IMR-90 (cell line): ENCODE data around the gene TXNDC12. TPM values are rescaled to one million over a fixed set of nuclear protein-coding genes. Genes with fewer than 3 reads are reported as not detected.

Experiments used
- ATAC-seq: fragments of 200-7000 bp; cut with Tn5 transposase; 2 replicates; pipeline ENCODE4 v1.9.1; 2020; ENCODE audit warnings: low read depth, mild to moderate bottlenecking, moderate library complexity
- BruUV-seq: library from RNA; stranded (reverse); fragments of 400-500 nt; replicated peaks from 2 replicates; lab custom pipeline; 2021; lab: Mats Ljungman, UMichigan
- CTCF ChIA-PET: fragments of 300-600 bp; formaldehyde crosslinking; extraction: SDS; loops from one replicate; lab custom pipeline; 2021; ENCODE audit warnings: antibody characterized with exemption; lab: Yijun Ruan, JAX
- POLR2A ChIA-PET: fragments of 300-600 bp; sonication (Branson Sonifier 250); formaldehyde crosslinking; loops from one replicate; lab custom pipeline; 2022; ENCODE audit warnings: antibody characterized with exemption; ENCODE audit not compliant: unreplicated experiment; lab: Charles Lee
- DNase-seq: peaks from one replicate; pipeline ENCODE4 v3.0.0; 2013
- H2AFZ ChIP-seq: replicated peaks from 2 replicates; pipeline ENCODE3; 2013; ENCODE audit warnings: low read length, mild to moderate bottlenecking; ENCODE audit not compliant: poor library complexity
- H2AK5ac ChIP-seq: 2 replicates; pipeline ENCODE4 v1.6.1; 2013; ENCODE audit warnings: low read depth, low read length, inconsistent platforms
- H2AK9ac ChIP-seq: replicated peaks from 2 replicates; pipeline ENCODE3; 2013; ENCODE audit warnings: mild to moderate bottlenecking, low read depth, low read length, moderate library complexity; ENCODE audit not compliant: poor library complexity
- H2BK120ac ChIP-seq: 2 replicates; pipeline ENCODE4 v1.6.1; 2013; ENCODE audit warnings: low read depth, low read length, inconsistent platforms
- H2BK15ac ChIP-seq: 3 replicates; pipeline ENCODE4 v1.6.1; 2013; ENCODE audit warnings: low read depth, low read length, inconsistent platforms
- H2BK20ac ChIP-seq: 2 replicates; pipeline ENCODE4 v1.6.1; 2013; ENCODE audit warnings: low read depth, mild to moderate bottlenecking, inconsistent platforms, low read length, moderate library complexity
- H2BK5ac ChIP-seq: 2 replicates; pipeline ENCODE4 v1.6.1; 2013; ENCODE audit warnings: mild to moderate bottlenecking, low read depth, low read length, inconsistent platforms; ENCODE audit not compliant: poor library complexity, severe bottlenecking
- H3K14ac ChIP-seq: replicated peaks from 2 replicates; pipeline ENCODE4 v1.6.1; 2013; ENCODE audit warnings: low read depth, low read length, inconsistent platforms
- H3K18ac ChIP-seq: 2 replicates; pipeline ENCODE4 v1.6.1; 2013; ENCODE audit warnings: low read depth, low read length, control low read depth
- H3K23ac ChIP-seq: 2 replicates; pipeline ENCODE4 v1.6.1; 2013; ENCODE audit warnings: low read depth, low read length, inconsistent platforms
- H3K27ac ChIP-seq: 2 replicates; pipeline ENCODE4 v1.5.1; 2013; ENCODE audit warnings: mild to moderate bottlenecking, control low read depth, low read length; ENCODE audit not compliant: insufficient read depth
- H3K27me3 ChIP-seq: 2 replicates; pipeline ENCODE4 v1.6.1; 2013; ENCODE audit warnings: low read length; ENCODE audit not compliant: control insufficient read depth, insufficient read depth
- H3K36me3 ChIP-seq: 2 replicates; pipeline ENCODE4 v1.6.1; 2013; ENCODE audit warnings: low read length, mixed read lengths; ENCODE audit not compliant: control insufficient read depth, insufficient read depth
- H3K4ac ChIP-seq: 2 replicates; pipeline ENCODE4 v1.6.1; 2013; ENCODE audit warnings: low read depth, low read length, inconsistent platforms
- H3K4me1 ChIP-seq: 2 replicates; pipeline ENCODE4 v1.6.1; 2013; ENCODE audit warnings: low read length, mixed read lengths; ENCODE audit not compliant: control insufficient read depth, insufficient read depth
- H3K4me2 ChIP-seq: 2 replicates; pipeline ENCODE4 v1.6.1; 2013; ENCODE audit warnings: low read depth, mild to moderate bottlenecking, control low read depth, low read length, moderate library complexity
- H3K4me3 ChIP-seq: 2 replicates; pipeline ENCODE4 v1.5.1; 2013; ENCODE audit warnings: low read depth, mild to moderate bottlenecking, control low read depth, low read length, moderate library complexity; ENCODE audit not compliant: insufficient read depth
- H3K56ac ChIP-seq: 2 replicates; pipeline ENCODE4 v1.6.1; 2013; ENCODE audit warnings: low read length, inconsistent platforms; ENCODE audit not compliant: insufficient read depth; ENCODE audit errors: extremely low read depth
- H3K79me1 ChIP-seq, 2 experiments: 2 replicates each; pipeline ENCODE4 v1.6.1; 2013; ENCODE audit warnings: low read length in 2 of 2, inconsistent platforms in 1 of 2, low read depth in 1 of 2
- H3K9ac ChIP-seq: 2 replicates; pipeline ENCODE4 v1.6.1; 2013; ENCODE audit warnings: low read depth, low read length, control low read depth
- H3K9me1 ChIP-seq: 2 replicates; pipeline ENCODE4 v1.6.1; 2013; ENCODE audit warnings: low read length, inconsistent platforms; ENCODE audit not compliant: insufficient read depth
- H3K9me3 ChIP-seq: 2 replicates; pipeline ENCODE4 v1.6.1; 2013; ENCODE audit warnings: low read length; ENCODE audit not compliant: control insufficient read depth, insufficient read depth
- H4K20me1 ChIP-seq: 2 replicates; pipeline ENCODE4 v1.6.1; 2013; ENCODE audit warnings: low read length, inconsistent platforms; ENCODE audit not compliant: insufficient read depth
- H4K5ac ChIP-seq: 2 replicates; pipeline ENCODE4 v1.6.1; 2013; ENCODE audit warnings: mild to moderate bottlenecking, low read depth, low read length, control low read depth
- H4K8ac ChIP-seq, 2 experiments: 2 replicates each; pipeline ENCODE4 v1.6.1; 2013; ENCODE audit warnings: low read depth in 2 of 2, low read length in 2 of 2, control low read depth in 1 of 2, inconsistent platforms in 1 of 2
- H4K91ac ChIP-seq: 2 replicates; pipeline ENCODE4 v1.6.1; 2013; ENCODE audit warnings: low read depth, low read length, inconsistent platforms; ENCODE audit not compliant: insufficient read depth
- BHLHE40 ChIP-seq: fragments of 150-350 bp; IDR thresholded peaks from 2 replicates; pipeline ENCODE4 v1.6.1; 2016; ENCODE audit warnings: mild to moderate bottlenecking, low read depth, low read length
- CEBPB ChIP-seq: IDR thresholded peaks from 2 replicates; pipeline ENCODE4 v1.6.1; 2012; ENCODE audit warnings: low read depth, low read length, improper control_type of control experiment
- CHD1 ChIP-seq: IDR thresholded peaks from 2 replicates; pipeline ENCODE4 v1.6.1; 2012; ENCODE audit warnings: low read depth, low read length, improper control_type of control experiment
- FOS ChIP-seq: fragments of 150-350 bp; IDR thresholded peaks from 2 replicates; pipeline ENCODE4 v1.6.1; 2016; ENCODE audit warnings: low read depth, low read length
- MAFK ChIP-seq: IDR thresholded peaks from 2 replicates; pipeline ENCODE4 v1.6.1; 2012; ENCODE audit warnings: low read depth, low read length, improper control_type of control experiment
- MAZ ChIP-seq: IDR thresholded peaks from 2 replicates; pipeline ENCODE4 v1.6.1; 2012; ENCODE audit warnings: low read depth, mild to moderate bottlenecking, low read length, improper control_type of control experiment, moderate library complexity, borderline replicate concordance
- MXI1 ChIP-seq: IDR thresholded peaks from 2 replicates; pipeline ENCODE4 v1.6.1; 2012; ENCODE audit warnings: low read depth, mild to moderate bottlenecking, low read length, moderate library complexity, borderline replicate concordance
- NFE2L2 ChIP-seq: fragments of 150-350 bp; IDR thresholded peaks from 2 replicates; pipeline ENCODE4 v1.6.1; 2016; ENCODE audit warnings: low read depth, mild to moderate bottlenecking, low read length
- POLR2A ChIP-seq: IDR thresholded peaks from 2 replicates; pipeline ENCODE4 v1.6.1; 2012; ENCODE audit warnings: mild to moderate bottlenecking, low read depth, low read length
- RAD21 ChIP-seq: IDR thresholded peaks from 2 replicates; pipeline ENCODE4 v1.6.1; 2012; ENCODE audit warnings: low read length, improper control_type of control experiment
- RCOR1 ChIP-seq: IDR thresholded peaks from 2 replicates; pipeline ENCODE4 v1.6.1; 2012; ENCODE audit warnings: mild to moderate bottlenecking, low read length, improper control_type of control experiment; ENCODE audit not compliant: insufficient replicate concordance
- RFX5 ChIP-seq: IDR thresholded peaks from 2 replicates; pipeline ENCODE4 v1.8.0; 2012; ENCODE audit warnings: low read depth, mild to moderate bottlenecking, low read length, moderate library complexity
- SMC3 ChIP-seq: fragments of 150-350 bp; IDR thresholded peaks from 2 replicates; pipeline ENCODE4 v1.6.1; 2016; ENCODE audit warnings: low read depth, mild to moderate bottlenecking, antibody characterized with exemption, low read length, moderate library complexity
- WGBS, 2 experiments: methylation state at CpG; one replicate each; pipeline versions ENCODE4 v1.1.5 to v1.1.7; 2013; ENCODE audit warnings: missing lambda C conversion rate in 2 of 2; ENCODE audit not compliant: insufficient read length in 1 of 2; ENCODE audit errors: extremely low coverage in 2 of 2; 5-methylcytosine and 5-hydroxymethylcytosine counted together
- dilution Hi-C: fragments of 300-500 bp; cut with HindIII; formaldehyde crosslinking; loops from one replicate; pipeline ENCODE4 v1.14.3; 2018; ENCODE audit warnings: low sequenced_read_pairs; ENCODE audit not compliant: unreplicated experiment
- in situ Hi-C: fragments of 300-500 bp; cut with MboI; formaldehyde crosslinking; loops from 3 replicates; pipeline ENCODE4 v1.14.3; 2019; ENCODE audit warnings: low sequenced_read_pairs, inconsistent platforms, mixed read lengths
- intact Hi-C: fragments of 100-400 bp; cut with micrococcal nuclease; formaldehyde crosslinking; loops from 2 replicates; pipeline ENCODE4 v1.10.0; 2022
- polyA plus RNA-seq, 3 experiments: library from polyadenylated mRNA; depleted of rRNA; stranded (reverse); fragments of >200 nt; gene quantifications; 2 replicates each; pipeline ENCODE4 v1.2.3, GENCODE V29; 2012; ENCODE audit warnings: low replicate concordance in 1 of 3
- total RNA-seq: library from RNA; depleted of rRNA; stranded (reverse); fragments of >200 nt; gene quantifications from 2 replicates; pipeline ENCODE4 v1.2.3, GENCODE V29; 2012
- TF ChIP-seq, protein P1 (sequence below): conservative IDR thresholded peaks from 2 replicates; pipeline ENCODE4 v1.5.1; 2012; ENCODE audit warnings: mild to moderate bottlenecking, low read depth, low read length, improper control_type of control experiment
- TF ChIP-seq, protein P2 (sequence below): fragments of 150-350 bp; IDR thresholded peaks from 2 replicates; pipeline ENCODE4 v1.6.1; 2017; ENCODE audit warnings: mild to moderate bottlenecking, antibody characterized with exemption, low read length, low read depth
- TF ChIP-seq, protein P3 (sequence below): fragments of 150-350 bp; IDR thresholded peaks from 2 replicates; pipeline ENCODE4 v1.6.1; 2016; ENCODE audit warnings: low read depth, mild to moderate bottlenecking, low read length, moderate library complexity, borderline replicate concordance

Gene TXNDC12
- total and polyA plus RNA-seq, 2 of the 4 experiments (the other 2 are of a cell fraction), result 24.4 to 29.9 TPM

DNA sequence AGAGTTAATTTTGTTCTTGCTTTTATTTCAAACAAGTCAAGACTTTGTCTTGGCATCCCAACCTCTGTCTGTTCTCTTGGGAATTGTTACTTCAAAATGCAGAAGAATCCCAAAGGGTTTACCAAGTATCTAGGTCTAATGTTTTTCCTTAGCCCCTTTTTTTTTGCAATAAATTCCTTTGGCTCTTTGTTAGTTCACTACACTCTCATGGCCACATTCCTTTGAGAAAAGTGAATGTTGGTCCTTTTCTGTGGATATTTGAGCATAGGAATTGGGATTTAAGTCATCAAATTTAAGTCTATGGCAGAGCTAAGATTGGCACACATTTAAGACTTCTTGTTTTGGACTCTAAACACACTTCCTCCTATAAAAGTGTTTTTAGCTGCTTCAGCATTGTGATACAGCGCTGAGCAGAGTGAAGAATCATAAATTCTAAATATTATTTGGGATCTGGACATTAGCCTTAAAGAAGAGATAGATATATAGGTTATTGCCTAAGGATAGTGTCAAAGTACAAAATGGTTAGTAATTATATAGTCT lies 3.0 kb upstream of the TXNDC12 start:
- no peak overlapping the region for H4K8ac ChIP-seq
- no peak overlapping the region for H2AK9ac ChIP-seq
- peaks cover 25% of the 10 kb centered on the region; the same call in 1 of the 2 replicates for H4K20me1 ChIP-seq
- TF ChIP-seq SMC3 (no peak), FOS (no peak), RCOR1 (no peak), RAD21 (no peak), MXI1 (no peak), MAFK (no peak), BHLHE40 (no peak), RFX5 (no peak), CHD1 (no peak), CEBPB (no peak), POLR2A (no peak), NFE2L2 (no peak), MAZ (no peak)
- TF ChIP-seq, protein P1, sequence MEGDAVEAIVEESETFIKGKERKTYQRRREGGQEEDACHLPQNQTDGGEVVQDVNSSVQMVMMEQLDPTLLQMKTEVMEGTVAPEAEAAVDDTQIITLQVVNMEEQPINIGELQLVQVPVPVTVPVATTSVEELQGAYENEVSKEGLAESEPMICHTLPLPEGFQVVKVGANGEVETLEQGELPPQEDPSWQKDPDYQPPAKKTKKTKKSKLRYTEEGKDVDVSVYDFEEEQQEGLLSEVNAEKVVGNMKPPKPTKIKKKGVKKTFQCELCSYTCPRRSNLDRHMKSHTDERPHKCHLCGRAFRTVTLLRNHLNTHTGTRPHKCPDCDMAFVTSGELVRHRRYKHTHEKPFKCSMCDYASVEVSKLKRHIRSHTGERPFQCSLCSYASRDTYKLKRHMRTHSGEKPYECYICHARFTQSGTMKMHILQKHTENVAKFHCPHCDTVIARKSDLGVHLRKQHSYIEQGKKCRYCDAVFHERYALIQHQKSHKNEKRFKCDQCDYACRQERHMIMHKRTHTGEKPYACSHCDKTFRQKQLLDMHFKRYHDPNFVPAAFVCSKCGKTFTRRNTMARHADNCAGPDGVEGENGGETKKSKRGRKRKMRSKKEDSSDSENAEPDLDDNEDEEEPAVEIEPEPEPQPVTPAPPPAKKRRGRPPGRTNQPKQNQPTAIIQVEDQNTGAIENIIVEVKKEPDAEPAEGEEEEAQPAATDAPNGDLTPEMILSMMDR, result no peak
- TF ChIP-seq, protein P2, sequence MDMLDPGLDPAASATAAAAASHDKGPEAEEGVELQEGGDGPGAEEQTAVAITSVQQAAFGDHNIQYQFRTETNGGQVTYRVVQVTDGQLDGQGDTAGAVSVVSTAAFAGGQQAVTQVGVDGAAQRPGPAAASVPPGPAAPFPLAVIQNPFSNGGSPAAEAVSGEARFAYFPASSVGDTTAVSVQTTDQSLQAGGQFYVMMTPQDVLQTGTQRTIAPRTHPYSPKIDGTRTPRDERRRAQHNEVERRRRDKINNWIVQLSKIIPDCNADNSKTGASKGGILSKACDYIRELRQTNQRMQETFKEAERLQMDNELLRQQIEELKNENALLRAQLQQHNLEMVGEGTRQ, result no peak
- TF ChIP-seq, protein P3, sequence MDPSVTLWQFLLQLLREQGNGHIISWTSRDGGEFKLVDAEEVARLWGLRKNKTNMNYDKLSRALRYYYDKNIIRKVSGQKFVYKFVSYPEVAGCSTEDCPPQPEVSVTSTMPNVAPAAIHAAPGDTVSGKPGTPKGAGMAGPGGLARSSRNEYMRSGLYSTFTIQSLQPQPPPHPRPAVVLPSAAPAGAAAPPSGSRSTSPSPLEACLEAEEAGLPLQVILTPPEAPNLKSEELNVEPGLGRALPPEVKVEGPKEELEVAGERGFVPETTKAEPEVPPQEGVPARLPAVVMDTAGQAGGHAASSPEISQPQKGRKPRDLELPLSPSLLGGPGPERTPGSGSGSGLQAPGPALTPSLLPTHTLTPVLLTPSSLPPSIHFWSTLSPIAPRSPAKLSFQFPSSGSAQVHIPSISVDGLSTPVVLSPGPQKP, result no peak
- no peak overlapping the region for H3K4me3 ChIP-seq
- H3K27me3 ChIP-seq, result no peaks in the 10 kb centered on the region
- H3K9me1 ChIP-seq, result no peaks in the 10 kb centered on the region
- no peak overlapping the region for H4K91ac ChIP-seq
- 0 out of 2 replicates have a peak overlapping the region, but pooled peaks have one; percentile 13 for H3K23ac ChIP-seq
- ATAC-seq (no peak), DNase-seq (no peak)
- peak overlapping the region; percentile 7; the same call in 1 of the 2 replicates for H3K27ac ChIP-seq
- H3K4me1 ChIP-seq, result peaks cover 5% of the 10 kb centered on the region; the same call in 1 of the 2 replicates
- intact Hi-C loops, result loop anchor here (2.0 kb wide), 2 partner anchors 55 to 161 kb away; no protein-coding TSS in a partner anchor
- no peak overlapping the region for H3K56ac ChIP-seq
- H3K9ac ChIP-seq, result no peak overlapping the region
- H3K14ac ChIP-seq, result no peak overlapping the region
- H2BK120ac ChIP-seq, result no peak overlapping the region
- no peak overlapping the region for H2AK5ac ChIP-seq
- H3K4ac ChIP-seq, result no peak overlapping the region
- no peak overlapping the region for H3K18ac ChIP-seq
- H3K36me3 ChIP-seq, result peaks cover 18% of the 10 kb centered on the region
- no peaks in the 10 kb centered on the region for H3K9me3 ChIP-seq
- no peak overlapping the region for H2BK15ac ChIP-seq
- ChIA-PET POLR2A (no interaction called here), CTCF (interaction anchor here (0.7 kb wide), 1 partner anchor 32 kb away, joined by 4 read pairs; no protein-coding TSS in a partner anchor)
- H3K79me1 ChIP-seq, result peaks cover 35 to 60% of the 10 kb centered on the region in 2 experiments
- no peak overlapping the region for H2BK5ac ChIP-seq
- no TSS peak for BruUV-seq
- in situ Hi-C loops, result no loop called here
- H2BK20ac ChIP-seq, result no peak overlapping the region
- peak overlapping the region; percentile 86 for H3K4me2 ChIP-seq
- dilution Hi-C loops, result no loop called here
- H4K5ac ChIP-seq, result no peak overlapping the region
- no CpG with 5 or more reads among the region's 1 CpG for WGBS, 2 experiments
- no peak overlapping the region for H2AFZ ChIP-seq
